Esophagus muscularis mucosa (tissue), 4 donors: ENCODE data around the gene ROPN1.
"Not testable (repeated sequence)": the region's sequence is repeated elsewhere in the genome, so short reads cannot be mapped to it uniquely, and the experiment has no call there.

Experiments
- EP300 ChIP-seq: sonication (generic); formaldehyde crosslinking; IDR thresholded peaks from one replicate; pipeline ENCODE4 v1.6.1; 2017; ENCODE audit warnings: antibody characterized with exemption
- POLR2A ChIP-seq: fragments of 450-650 bp; IDR thresholded peaks from one replicate; pipeline ENCODE4 v1.6.1; 2017; ENCODE audit warnings: antibody characterized with exemption, moderate library complexity, mild to moderate bottlenecking, low read depth
- TF ChIP-seq, protein P1 (sequence below), 3 experiments: fragments of 200-600 bp in 2 of 3; fragments of 450-650 bp in 1 of 3; sonication (generic) in 2 of 3; IDR thresholded peaks; one replicate each; pipeline ENCODE4 v1.5.1; 2017 to 2019; ENCODE audit warnings: antibody characterized with exemption in 3 of 3, mild to moderate bottlenecking in 2 of 3, moderate library complexity in 1 of 3

DNA sequence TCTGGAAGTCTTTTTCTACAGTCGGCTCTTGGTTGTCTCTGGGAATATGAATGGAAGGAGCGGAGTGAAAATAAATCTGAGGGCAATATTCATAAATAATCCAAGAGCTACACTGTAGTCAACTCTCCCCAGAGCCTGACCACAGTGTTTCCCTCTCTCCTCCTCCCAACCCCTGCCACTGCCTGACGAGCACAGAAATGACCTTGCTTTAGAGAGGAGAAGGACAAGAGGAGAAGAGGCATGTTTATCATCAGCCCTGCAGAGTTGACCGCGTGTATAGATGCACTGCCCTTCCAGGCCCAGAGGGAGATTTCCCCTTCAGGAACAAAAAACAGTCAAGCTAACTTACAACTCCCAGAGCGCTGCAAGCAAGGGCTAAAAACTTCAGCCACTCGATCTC lies 16.9 kb downstream of the ROPN1 start:
- TF ChIP-seq, protein P1, sequence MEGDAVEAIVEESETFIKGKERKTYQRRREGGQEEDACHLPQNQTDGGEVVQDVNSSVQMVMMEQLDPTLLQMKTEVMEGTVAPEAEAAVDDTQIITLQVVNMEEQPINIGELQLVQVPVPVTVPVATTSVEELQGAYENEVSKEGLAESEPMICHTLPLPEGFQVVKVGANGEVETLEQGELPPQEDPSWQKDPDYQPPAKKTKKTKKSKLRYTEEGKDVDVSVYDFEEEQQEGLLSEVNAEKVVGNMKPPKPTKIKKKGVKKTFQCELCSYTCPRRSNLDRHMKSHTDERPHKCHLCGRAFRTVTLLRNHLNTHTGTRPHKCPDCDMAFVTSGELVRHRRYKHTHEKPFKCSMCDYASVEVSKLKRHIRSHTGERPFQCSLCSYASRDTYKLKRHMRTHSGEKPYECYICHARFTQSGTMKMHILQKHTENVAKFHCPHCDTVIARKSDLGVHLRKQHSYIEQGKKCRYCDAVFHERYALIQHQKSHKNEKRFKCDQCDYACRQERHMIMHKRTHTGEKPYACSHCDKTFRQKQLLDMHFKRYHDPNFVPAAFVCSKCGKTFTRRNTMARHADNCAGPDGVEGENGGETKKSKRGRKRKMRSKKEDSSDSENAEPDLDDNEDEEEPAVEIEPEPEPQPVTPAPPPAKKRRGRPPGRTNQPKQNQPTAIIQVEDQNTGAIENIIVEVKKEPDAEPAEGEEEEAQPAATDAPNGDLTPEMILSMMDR (IDR thresholded peaks at IDR 0.05) = not testable (repeated sequence)
- not testable (repeated sequence) for TF ChIP-seq EP300, POLR2A
